HG02973 (cell line): ENCODE measurements around the gene PSAPL1.

Experiments used
- ATAC-seq: cut with Tn5 transposase; IDR thresholded peaks from one replicate; pipeline ENCODE4 v1.9.1; 2021; ENCODE audit warnings: moderate library complexity; ENCODE audit not compliant: unreplicated experiment

Gene PSAPL1

GRCh38 chr4:7398788-7399439 is 35.8 kb downstream of the PSAPL1 start:
- no peak for ATAC-seq

DNA sequence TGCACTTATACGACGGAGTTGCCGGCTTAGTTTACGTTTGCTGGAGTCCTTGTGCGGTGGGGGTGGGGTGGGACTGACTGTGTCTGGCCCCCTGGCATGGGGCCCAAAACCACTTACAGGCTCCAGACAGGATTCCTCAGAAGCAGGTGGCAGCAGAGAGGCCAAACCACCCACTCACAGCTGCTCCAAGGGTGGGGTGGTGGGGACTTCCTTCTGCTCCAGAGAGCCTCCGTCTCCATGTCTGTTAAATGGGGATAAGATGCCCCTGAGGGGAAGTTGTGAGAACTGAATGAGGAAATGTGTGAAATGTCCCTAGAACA is 36.7 kb downstream of the PSAPL1 start:
- ATAC-seq, result no peak

- ATAC-seq, result no peak
Measured at GRCh38 chr4:7397206-7398103, 37.3 kb downstream of the PSAPL1 start.

GRCh38 chr4:7396186-7396910 is 38.4 kb downstream of the PSAPL1 start:
- no peak for ATAC-seq

- no peak for ATAC-seq
Measured at GRCh38 chr4:7395645-7396044, 39.1 kb downstream of the PSAPL1 start.

- ATAC-seq, result no peak
Measured at GRCh38 chr4:7394681-7395451, 39.9 kb downstream of the PSAPL1 start.

DNA sequence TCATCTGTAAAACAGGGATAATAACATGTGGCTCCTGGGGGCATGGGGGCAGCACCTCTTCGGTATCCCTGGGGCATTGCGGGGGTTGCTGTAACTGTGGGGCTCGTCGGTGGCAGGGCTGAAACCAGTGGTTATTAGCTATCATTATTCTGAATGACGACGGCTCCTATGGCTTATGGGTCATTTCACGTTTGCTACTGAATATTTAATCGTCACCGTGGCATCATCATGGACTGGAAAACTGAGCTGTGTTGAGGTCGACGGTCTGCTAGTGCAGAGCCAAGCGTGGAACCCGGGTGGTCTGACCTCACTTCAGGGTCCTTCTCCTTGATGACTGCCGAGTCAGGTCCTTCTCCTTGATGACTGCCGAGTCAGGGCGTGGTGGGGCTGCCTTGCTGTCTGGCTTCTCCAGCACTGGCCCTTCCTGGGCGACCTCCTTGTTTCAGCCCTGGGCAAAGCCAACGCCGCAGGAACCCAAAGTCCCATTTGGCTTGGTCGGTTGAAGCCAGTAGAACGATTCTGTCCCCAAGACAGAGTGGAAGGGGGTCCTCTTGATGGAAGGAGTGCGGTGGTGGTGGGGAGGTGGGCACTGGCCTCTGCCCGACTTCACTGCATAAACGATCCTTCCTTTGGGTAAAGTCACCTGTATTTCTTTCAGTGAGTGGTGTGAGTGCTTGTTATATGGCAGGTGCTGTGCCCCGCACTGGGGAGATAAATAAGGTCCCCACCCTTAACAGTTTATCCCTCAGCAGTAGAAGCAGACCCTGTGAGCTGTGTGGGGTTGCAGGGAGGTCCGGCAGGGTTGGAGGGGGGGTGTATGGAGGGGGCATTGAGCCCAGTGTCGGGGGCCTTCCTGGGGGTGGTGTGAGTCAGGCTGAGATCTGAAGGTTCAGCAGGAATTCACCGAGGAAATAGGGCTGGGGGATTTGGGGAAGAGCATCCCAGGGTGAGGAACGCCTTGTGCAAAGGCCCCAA is 40.8 kb downstream of the PSAPL1 start:
- ATAC-seq, result no peak

GRCh38 chr4:7392438-7393421 is 42.0 kb downstream of the PSAPL1 start:
- ATAC-seq, result no peak

DNA sequence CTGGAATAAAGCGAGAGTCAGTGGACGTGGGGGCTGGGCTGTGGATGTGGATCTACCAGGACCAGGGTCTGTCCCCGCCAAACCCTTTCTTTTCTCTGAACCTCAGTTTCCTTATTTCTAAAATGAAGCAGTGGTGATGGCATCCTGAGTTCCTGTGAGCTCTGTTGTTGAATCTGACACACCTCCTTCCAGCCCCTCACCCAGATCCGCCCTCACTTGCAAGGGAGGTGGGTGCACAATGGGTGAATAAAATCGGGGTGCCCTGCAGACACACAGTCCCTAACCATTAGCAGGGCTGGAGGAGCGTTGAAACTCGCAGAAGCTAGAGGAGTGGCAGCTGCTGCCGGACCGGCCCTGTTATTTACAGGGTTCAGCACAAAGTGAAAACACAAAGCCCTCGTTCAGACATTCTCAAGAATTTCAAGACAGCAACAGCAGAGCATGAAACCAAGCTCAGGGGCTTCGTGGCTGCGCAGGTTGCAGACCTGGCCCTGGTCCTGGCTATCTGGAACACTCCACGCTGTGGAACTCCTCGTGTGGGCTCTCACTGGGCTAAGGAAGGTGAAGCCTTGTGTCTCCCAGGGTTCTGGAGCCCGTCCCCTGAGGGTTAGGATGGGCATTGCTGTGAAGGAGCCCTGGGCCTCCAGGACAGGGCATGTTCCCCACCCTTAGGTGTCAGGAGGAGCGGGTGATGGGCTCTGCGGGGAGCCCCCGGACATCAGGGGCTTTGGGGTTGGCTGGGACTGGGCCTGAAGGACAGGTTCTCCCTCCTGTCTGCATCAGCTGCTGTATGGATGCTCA is 42.9 kb downstream of the PSAPL1 start:
- no peak for ATAC-seq

DNA sequence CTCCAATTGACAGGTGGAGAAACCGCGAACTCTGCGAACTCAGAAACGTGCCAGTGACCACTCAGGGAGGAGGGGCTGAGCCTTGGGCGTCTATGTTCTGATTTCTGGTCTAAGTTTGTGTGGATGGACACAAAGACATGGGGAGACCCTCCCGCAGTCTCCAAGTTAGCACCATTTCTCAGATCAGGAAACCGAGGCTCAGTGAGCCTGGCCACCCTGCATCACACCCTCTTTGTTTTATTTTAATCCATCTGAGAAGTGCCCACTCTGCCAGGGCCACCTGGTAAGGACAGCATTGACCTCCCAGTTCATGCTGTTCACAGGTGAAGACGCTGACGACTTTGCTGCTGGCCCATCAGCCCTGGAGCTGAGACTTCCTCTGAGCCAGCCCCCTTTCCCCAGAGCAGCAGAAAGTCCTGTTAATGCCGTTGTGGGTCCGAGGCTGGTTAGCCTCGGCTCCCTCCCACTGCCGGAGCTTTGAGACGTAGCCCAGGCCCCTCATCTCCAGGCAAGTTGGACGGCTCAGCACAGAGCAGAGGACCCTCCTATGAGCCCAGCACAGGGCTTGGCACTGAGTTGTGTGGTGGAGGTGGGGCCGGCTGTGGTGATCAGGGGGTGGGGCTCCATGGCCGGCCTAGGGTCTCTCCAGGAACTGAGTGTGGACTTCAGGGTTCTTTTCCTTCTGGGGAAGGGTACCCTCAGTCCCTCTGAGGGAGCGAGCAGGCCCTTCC is 43.7 kb downstream of the PSAPL1 start:
- no peak for ATAC-seq

GRCh38 chr4:7390336-7390735 is 44.4 kb downstream of the PSAPL1 start:
- no peak for ATAC-seq

- ATAC-seq, result no peak
Measured at GRCh38 chr4:7389719-7390118, 45.0 kb downstream of the PSAPL1 start.

DNA sequence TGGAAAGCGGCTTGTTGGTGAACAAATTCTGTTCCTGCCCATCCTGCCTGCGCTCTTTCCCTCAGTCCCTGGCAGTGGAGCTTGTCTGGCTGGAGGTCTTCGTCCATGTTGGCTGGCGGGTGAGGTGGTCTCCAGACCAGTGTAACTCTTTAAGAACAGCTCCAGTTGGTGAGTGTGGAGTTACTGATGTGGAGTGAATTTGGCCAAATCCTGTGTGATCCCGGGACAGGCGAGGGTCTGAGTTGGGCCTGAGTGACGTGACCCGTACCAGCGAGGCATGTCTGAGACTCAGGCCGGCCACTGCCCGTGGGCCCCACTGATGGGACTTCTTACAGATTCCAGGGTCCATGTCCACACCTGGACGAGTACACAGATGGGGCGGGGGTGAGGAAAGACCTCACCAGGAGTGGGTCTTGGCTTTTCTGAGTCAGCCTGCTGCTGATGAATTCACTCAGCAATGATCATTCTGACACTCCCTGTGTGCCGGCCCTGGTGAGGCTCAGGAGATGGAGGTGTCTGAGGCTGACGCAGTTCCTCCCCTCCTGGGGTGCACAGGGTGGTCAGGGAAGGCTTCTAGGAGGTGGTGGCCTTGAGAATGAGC is 45.5 kb downstream of the PSAPL1 start:
- no peak for ATAC-seq

GRCh38 chr4:7388627-7389026 is 46.1 kb downstream of the PSAPL1 start:
- ATAC-seq, result no peak

DNA sequence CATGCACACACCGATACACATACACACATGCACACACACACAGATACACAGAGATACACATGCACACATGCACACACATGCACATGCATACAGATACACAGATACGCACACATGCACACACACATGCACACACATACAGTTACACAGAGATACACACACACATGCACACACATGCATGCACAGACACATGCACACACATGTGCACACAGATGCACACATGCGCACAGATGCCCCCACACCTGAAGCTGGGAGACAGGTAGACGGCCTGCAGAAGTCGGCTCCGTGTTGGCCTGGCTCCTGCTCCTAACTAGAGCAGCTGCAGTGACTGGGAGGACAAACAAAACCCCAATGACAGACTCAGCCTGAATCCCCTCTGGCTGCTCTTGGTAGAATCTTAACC is 46.8 kb downstream of the PSAPL1 start:
- no peak for ATAC-seq

DNA sequence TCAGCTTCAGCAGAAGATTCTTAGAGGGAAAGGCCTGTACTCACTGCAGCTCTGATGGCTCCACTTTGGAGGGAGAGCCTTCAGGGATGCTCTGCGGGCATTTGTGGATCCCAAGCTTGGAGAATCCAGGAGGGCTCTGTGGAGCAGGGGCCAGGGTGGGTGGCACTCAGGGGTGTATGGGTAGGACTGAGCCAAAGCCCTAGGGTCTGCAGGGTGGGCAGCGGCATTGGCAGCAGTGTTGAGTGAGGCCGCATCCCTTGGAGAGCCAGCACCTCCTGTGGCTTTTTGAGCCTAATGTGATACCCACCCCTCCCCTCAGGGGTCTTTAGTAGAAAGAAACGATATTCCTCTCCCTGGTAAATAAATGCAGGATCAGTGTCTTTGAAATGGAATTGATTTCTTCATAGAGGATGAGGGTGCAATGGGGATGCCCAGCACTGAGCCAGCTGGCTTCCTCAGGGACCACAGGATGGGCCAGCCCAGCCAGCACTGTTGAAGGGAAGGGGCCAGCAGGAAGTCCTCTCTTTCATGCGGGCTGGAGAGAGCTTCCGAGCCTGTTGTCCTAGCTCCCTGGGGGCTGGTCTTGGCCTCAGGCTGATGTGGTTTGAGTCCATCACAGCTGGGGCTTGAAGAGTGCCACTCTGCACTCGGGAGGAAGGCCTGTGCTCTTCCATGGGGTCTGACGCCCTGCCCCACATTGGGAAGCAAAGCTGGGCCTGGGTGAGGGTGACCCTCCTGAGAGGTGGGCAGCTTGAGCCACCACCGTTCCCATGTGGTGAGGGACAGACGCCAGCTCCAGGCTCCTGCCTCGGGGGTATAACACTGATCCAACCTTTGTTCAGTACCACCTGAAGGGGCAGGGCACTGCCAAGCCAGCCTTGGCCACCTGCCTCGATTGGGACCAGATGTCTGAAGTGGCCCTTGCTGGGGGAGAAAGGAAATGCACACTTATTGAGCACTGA is 49.5 kb downstream of the PSAPL1 start:
- ATAC-seq, result no peak
